ENCODE measurements around the gene PFKFB3.
"Not testable (repeated sequence)": the region's sequence is repeated elsewhere in the genome, so short reads cannot be mapped to it uniquely, and the experiment has no call there.

Gene PFKFB3

DNA sequence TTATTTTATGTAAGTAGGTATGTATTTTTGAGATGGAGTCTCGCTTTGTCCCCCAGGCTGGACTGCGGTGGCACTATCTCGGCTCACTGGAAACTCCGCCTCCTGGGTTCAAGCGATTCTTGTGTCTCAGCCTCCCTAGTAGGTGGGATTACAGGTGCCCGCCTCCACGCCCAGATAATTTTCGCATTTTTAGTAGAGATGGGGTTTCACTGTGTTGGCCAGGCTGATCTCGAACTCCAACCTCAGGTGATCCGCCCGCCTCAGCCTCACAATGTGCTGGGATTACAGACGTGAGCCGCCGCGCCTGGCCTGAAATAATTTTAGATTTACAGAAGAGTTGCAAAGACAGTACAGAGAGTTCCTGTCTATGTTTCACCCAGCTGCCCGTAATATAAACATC, 37.5 kb downstream of the PFKFB3 start:
- DNase-seq (ENCODE audit: low spot score), result no peak
- ChIA-PET POLR2A (ENCODE audit: low non-redundant PET) (no interaction called here), CTCF (no interaction called here)
- H3K27ac ChIP-seq, result peak overlapping the region; percentile 80; the same call in 1 of the 2 replicates
- TF ChIP-seq, protein P1, sequence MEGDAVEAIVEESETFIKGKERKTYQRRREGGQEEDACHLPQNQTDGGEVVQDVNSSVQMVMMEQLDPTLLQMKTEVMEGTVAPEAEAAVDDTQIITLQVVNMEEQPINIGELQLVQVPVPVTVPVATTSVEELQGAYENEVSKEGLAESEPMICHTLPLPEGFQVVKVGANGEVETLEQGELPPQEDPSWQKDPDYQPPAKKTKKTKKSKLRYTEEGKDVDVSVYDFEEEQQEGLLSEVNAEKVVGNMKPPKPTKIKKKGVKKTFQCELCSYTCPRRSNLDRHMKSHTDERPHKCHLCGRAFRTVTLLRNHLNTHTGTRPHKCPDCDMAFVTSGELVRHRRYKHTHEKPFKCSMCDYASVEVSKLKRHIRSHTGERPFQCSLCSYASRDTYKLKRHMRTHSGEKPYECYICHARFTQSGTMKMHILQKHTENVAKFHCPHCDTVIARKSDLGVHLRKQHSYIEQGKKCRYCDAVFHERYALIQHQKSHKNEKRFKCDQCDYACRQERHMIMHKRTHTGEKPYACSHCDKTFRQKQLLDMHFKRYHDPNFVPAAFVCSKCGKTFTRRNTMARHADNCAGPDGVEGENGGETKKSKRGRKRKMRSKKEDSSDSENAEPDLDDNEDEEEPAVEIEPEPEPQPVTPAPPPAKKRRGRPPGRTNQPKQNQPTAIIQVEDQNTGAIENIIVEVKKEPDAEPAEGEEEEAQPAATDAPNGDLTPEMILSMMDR (conservative IDR thresholded peaks at IDR 0.05; ENCODE audit: low read depth), result no peak

DNA sequence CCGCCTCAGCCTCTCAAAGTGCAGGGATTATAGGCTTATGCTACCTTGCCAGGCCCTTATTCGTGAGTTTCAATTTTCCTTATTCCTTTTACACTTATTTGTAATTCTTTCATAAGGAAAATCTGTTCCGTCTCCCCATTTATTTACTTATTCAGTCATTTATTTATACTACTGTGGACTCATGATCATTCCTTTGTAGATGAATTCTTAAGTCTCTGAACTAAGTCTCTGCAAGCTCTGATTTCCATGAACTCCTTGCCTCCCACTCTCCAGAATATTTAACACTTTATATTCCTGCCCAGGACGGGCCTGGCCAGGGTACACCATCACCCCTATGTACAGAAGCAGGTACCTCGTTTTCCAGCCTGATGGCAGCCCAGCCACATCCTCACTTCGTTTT, 39.4 kb downstream of the PFKFB3 start:
- ChIA-PET POLR2A (ENCODE audit: low non-redundant PET) (interaction anchor here (0.6 kb wide), 1 partner anchor 1196 kb away, joined by 5 read pairs; no protein-coding TSS in a partner anchor), CTCF (no interaction called here)
- H3K27ac ChIP-seq, result no peak overlapping the region
- TF ChIP-seq, protein P1 (conservative IDR thresholded peaks at IDR 0.05; ENCODE audit: low read depth), result no peak
- no peak for DNase-seq (ENCODE audit: low spot score)

DNA sequence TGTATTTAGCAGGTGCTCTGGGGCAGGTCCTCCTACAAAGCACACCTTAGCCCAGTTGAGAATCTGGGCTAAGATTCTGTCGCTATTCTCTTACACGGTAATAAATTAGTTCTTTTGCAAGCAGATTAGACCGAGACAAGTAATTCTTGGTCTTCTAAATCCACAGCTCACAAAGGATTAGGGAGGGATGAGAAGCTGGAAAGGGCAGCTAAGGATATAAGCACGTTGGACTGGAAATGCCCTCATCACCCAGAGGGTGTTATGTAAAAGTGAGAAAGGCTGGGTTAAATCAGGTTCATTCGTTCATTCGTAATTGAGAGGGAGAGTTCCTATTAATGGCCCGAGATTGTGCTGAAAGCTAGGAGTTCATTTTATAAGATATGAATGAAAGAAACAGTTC, 41.8 kb downstream of the PFKFB3 start:
- no peak overlapping the region for H3K27ac ChIP-seq
- POLR2A ChIA-PET (ENCODE audit: low non-redundant PET), result no interaction called here
- CTCF ChIA-PET, result interaction anchor here (1.1 to 1.3 kb wide), 2 partner anchors 42 to 157 kb away, joined by 3 to 4 read pairs; no protein-coding TSS in a partner anchor
- TF ChIP-seq, protein P1 (conservative IDR thresholded peaks at IDR 0.05; ENCODE audit: low read depth), result no peak
- DNase-seq (ENCODE audit: low spot score), result no peak

DNA sequence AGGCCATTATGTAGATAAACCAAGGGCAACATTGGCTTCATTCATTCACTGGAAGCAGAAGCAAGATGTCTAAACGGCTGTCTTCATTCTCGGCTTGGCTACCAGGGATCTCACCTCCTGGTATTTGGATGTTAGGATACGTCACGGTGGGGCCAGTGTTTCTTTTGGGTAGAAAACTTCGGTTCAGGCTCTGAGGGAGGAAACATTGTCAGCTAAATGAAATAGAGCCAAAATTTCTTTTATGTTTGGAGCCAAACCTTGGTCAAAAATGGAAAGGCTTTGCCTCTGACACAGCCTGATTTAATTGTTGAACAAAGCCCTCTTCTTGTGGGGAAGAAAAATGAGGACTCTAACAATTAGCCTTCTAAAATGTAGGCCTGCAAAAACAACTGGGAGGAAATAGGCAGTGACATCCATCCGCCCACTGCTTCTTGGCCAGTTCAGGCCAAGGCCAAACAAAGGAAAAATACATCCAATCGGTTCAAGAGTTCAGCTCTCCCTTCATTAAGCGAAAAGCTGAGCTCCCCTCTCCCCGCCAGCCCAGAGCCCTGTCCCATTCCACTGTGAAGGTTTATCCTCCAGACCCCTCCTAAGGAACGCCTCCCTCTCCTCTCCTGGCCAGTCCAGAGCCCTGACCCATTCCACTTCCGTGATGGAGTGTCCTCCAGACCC, 44.4 kb downstream of the PFKFB3 start:
- ChIA-PET POLR2A (ENCODE audit: low non-redundant PET) (no interaction called here), CTCF (interaction anchor here (0.6 to 1.6 kb wide), 2 partner anchors 9 to 18 kb away, joined by 4 to 8 read pairs; no protein-coding TSS in a partner anchor)
- TF ChIP-seq, protein P1 (conservative IDR thresholded peaks at IDR 0.05; ENCODE audit: low read depth), result no peak
- DNase-seq (ENCODE audit: low spot score), result no peak
- no peak overlapping the region for H3K27ac ChIP-seq

DNA sequence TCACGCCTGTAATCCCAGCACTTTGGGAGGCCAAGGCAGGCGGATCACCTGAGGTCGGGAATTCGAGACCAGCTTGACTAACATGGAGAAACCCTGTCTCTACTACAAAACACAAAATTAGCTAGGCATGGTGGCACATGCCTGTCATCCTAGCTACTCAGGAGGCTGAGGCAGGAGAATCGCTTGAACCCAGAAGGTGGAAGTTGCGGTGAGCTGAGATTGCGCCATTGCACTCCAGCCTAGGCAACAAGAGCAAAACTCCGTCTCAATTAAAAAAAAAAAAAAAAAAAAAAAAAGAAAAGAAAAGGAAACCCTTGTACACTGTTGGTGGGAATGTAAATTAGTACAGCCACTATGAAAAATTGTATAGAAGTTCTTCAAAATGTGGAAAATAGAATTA, 46.2 kb downstream of the PFKFB3 start:
- DNase-seq (ENCODE audit: low spot score); POLR2A ChIA-PET (ENCODE audit: low non-redundant PET); CTCF ChIA-PET; H3K27ac ChIP-seq: not testable (repeated sequence)

DNA sequence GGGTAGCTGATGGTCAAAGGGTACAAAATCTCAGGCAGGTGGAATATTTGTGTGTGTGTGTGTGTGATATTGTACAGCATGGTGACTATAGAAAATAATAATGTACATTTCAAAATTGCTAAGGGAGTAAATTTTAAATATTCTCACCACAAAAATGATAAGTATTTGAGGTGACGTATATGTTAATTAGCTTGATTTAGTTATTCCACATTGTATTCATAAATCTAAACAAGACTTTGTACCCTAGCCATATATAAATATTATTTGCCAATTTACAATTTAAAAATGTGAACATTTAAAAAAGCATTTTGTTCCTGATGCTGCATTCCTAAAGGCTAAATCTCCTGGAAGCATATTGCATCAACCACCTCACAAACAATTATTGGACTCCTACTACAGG, 47.0 kb downstream of the PFKFB3 start:
- H3K27ac ChIP-seq, result no peak overlapping the region
- TF ChIP-seq, protein P1 (conservative IDR thresholded peaks at IDR 0.05; ENCODE audit: low read depth), result no peak
- CTCF ChIA-PET, result no interaction called here
- POLR2A ChIA-PET (ENCODE audit: low non-redundant PET), result no interaction called here
- DNase-seq (ENCODE audit: low spot score), result no peak

DNA sequence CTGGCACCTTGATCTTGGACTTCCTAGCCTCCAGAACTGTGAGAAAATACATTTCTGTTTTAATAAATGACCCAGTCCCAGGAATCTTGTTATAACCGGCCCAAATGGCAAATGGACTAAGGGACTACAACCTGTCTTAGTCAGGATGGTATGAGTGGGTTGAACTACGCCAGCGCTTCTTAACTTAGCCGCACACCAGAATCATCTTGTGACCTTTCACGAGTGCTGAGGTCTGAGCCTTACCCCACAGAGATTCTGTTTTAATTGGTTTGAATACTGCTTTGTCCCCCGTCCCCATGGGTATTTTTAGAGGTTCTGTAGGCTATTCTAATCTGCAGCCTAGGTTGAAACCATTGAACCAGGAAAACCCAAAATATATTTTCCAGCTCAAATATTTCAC, 48.0 kb downstream of the PFKFB3 start:
- TF ChIP-seq, protein P1 (conservative IDR thresholded peaks at IDR 0.05; ENCODE audit: low read depth), result no peak
- no peak overlapping the region for H3K27ac ChIP-seq
- CTCF ChIA-PET, result no interaction called here
- no peak for DNase-seq (ENCODE audit: low spot score)
- POLR2A ChIA-PET (ENCODE audit: low non-redundant PET), result no interaction called here
